HG02588 (cell line): ENCODE results near the gene GOLGA6C.
"Not testable (repeated sequence)": the region's sequence is repeated elsewhere in the genome, so short reads cannot be mapped to it uniquely, and the experiment has no call there.

Source experiments
- ATAC-seq: cut with Tn5 transposase; IDR thresholded peaks from one replicate; pipeline ENCODE4 v1.9.1; 2021; ENCODE audit warnings: mild to moderate bottlenecking, moderate library complexity; ENCODE audit not compliant: unreplicated experiment

The GOLGA6C gene

DNA sequence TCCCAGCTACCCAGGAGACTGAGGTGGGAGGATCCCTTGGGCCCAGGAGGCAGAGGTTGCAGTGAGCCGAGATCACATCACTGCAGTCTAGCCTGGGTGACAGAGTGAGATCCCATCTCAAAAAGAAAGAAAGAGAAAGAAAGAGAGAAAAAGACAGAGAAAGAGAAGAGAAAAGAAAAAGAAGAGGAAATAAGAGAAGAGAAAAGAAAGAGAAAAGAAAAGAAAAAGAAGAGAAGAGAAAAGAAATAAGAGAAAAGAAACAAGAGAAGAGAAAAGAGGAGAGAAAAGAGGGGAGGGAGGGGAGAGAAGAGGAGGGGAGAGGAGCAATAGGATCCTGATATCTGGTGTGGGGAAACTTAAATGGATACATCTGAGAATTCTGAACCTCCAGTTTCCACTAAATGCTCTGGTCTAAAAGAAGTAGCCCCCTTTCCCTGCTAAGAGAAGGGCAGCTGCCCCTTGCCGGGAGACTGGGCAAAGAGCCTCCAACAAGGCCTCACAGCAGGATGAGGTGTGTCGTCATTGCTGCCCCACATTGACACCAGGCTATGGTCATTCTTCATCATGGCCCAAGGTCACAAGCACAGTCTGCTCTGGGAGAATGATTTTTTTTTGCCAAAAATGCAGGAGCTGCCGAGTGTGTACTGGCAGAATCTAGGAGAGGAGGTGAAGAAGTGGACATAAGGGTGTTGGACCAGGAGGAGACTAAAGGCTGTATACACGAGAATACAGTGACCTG lies 56.6 kb downstream of the GOLGA6C start:
- no peak for ATAC-seq

DNA sequence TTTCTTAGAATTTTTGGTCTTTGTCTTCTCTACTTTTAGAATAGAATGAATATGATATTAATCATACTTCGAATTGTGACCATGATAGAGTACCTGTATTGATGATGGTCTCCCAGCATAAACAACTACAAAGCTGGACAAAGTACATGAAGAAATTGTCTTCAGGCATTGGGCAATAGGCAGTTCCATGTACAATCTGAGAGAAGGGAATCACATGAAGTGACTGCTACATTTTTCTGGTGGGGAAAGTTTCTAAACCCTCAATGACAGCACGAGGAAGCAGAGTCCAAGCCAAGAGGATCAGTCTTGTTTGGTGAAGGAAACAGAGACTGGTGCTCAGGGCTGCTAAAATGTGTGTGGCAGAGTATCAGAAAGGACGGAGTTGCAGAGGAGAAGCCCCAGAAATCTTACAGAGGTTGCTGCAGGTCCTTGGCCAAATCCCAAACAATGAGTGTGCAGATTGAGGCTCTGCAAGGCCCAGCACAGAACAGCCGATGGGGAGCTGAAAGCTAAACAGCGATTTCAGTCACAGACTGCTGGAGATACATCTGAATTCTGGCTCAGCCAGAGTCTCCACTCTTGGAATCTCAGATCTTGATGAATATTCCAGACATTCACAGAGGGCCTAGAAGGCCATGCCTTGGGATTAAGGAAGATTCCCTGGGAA lies 61.2 kb downstream of the GOLGA6C start:
- ATAC-seq, result not testable (repeated sequence)
